OCI-LY7 (cell line): ENCODE measurements around the gene BLOC1S4.

Experiments
- CTCF ChIP-seq: fragments of 200-600 bp; sonication (generic); conservative IDR thresholded peaks from 2 replicates; pipeline ENCODE4 v1.5.1; 2014; ENCODE audit warnings: mild to moderate bottlenecking, antibody characterized with exemption, low read length, moderate library complexity, mixed read lengths
- EZH2phosphoT487 ChIP-seq: fragments of 200-600 bp; sonication (generic); IDR thresholded peaks from 2 replicates; pipeline ENCODE4 v1.6.1; 2018; ENCODE audit warnings: low read depth, borderline replicate concordance, mild to moderate bottlenecking, mixed run types, antibody characterized with exemption, low read length, moderate library complexity, mixed read lengths

GRCh38 chr4:6697131-6697530 is 18.8 kb upstream of the BLOC1S4 start:
- no peak for TF ChIP-seq CTCF
- TF ChIP-seq EZH2phosphoT487: no peak
